G401 (cell line): ENCODE measurements around the gene ADAM8. TPM values are rescaled to one million over a fixed set of nuclear protein-coding genes. Genes with fewer than 3 reads are reported as not detected.
"Not testable (repeated sequence)": the region's sequence is repeated elsewhere in the genome, so short reads cannot be mapped to it uniquely, and the experiment has no call there.

Source experiments
- DNase-seq: peaks from one replicate; pipeline ENCODE4 v3.0.0-alpha.2; 2015; ENCODE audit warnings: low spot score
- in situ Hi-C: cut with HindIII; loops from 2 replicates; pipeline ENCODE4 v1.10.0; 2016; ENCODE audit warnings: low sequenced_read_pairs, mixed read lengths
- total RNA-seq: library from RNA; depleted of rRNA; stranded (reverse); fragments of >200 nt; shearing (Covaris generic); gene quantifications from 2 replicates; pipeline ENCODE4 v1.2.3, GENCODE V29; 2014

The ADAM8 gene
- total RNA-seq, 1 experiment from 2014 or later = 0.68 TPM

GRCh38 chr10:133241501-133242205, 35.0 kb downstream of the ADAM8 start:
- no peak for DNase-seq
- in situ Hi-C loops = no loop called here

DNA sequence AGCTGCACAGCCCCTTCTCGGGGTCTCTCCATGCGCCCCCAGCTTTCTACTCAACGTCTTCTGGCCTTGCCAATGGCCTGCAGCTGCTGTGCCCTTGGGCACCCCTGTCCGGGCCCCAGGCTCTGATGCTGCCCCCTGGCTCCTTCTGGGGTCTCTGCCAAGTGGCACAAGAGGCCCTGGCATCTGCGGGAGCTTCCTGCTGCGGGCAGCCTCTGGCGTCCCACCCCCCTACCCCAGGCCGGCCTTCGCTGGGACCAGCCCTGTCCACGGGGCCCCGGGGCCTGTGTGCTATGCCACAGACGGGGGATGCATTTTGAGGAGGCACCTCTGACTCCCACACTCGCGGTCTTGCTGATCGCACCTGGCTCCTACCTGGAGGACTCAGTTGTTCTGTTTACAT, 36.7 kb downstream of the ADAM8 start:
- DNase-seq = no peak
- in situ Hi-C loops = no loop called here

DNA sequence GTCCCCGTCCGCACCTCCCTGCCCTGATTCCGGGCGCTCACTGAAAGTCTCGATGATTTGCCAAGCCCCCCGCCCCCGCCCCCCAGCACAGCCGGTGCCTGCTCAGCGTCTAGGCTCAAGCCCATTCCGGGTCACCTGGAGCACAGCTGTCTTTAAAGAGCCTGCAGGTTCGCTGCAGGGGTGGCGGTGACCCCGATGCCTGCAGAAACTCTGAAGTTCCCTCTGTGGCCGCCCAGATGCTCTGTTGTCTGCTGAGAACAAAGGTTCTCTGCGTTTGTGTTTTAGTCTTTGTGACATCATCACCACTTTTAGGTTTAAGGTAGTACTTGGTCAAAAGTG, 38.2 kb downstream of the ADAM8 start:
- DNase-seq = no peak
- in situ Hi-C loops = no loop called here

- in situ Hi-C loops = no loop called here
- no peak for DNase-seq
These were observed 38.8 kb downstream of the ADAM8 start, which contains the start of gene VENTX for GRCh38 chr10:133237588-133238465. VENTX (plus strand) TSS chr10:133237855; CDS start chr10:133237915, 60 bp downstream.

DNA sequence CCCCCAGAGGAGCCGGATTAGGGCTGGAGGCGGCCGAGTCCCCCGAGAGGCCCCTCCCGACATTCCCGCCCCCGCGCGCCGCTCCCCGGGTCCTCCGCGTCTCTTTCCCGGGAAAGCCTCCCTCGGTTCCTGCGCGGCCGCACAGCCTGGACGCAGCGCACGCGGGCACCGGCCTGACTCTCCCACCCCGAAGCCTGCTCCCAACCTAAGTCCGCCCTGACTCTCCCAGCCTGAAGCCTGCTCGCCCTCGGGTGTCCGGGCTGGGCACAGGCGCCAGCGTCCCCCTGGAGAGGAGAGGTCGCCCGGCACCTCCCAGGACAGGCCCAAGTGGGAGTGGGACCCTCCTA, 39.5 kb downstream of the ADAM8 start:
- no peak for DNase-seq
- in situ Hi-C loops = no loop called here

- in situ Hi-C loops = no loop called here
- DNase-seq = no peak
These were observed 40.0 kb downstream of the ADAM8 start for GRCh38 chr10:133236401-133237240.

GRCh38 chr10:133235932-133236331, 40.7 kb downstream of the ADAM8 start:
- no peak for DNase-seq
- in situ Hi-C loops = no loop called here

GRCh38 chr10:133235265-133235855, 41.3 kb downstream of the ADAM8 start:
- in situ Hi-C loops = no loop called here
- no peak for DNase-seq

- in situ Hi-C loops = not testable (repeated sequence)
These were observed 41.9 kb downstream of the ADAM8 start for GRCh38 chr10:133234796-133235195.

DNA sequence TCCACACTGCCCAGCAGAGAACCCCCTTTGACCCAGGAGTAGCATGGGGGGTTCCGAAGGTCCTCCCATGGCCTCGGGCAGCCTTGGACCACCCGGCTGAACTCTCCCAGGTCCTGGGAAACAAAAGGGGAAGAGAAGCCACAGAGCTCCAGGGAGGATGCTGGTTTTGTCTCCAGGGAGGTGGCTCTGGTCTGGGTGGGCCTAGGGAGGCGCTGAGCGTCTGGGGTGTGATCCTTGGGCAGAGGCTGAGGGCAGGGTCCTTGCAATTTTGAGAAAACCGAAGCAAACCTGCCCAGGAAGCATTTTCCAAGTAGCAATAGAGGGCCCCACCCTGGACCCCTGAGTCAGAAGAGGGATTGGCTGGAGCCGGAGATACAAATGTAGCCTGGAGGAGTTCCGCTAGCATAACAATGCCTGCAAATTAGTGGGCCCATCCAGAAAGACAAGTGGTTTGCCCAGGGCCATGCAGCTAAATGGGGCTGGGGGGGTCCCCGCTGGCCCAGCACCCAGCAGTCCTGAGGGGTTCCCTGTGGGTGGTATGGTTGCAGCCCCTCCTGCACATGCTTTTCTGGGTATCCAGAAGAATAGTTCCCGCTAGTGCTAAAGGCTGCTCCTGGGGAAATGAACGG, 44.6 kb downstream of the ADAM8 start:
- in situ Hi-C loops = no loop called here
- DNase-seq = no peak

More at GRCh38 chr10:133234796-133235195, 41.9 kb downstream of the ADAM8 start:
- DNase-seq = not testable (repeated sequence)

DNA sequence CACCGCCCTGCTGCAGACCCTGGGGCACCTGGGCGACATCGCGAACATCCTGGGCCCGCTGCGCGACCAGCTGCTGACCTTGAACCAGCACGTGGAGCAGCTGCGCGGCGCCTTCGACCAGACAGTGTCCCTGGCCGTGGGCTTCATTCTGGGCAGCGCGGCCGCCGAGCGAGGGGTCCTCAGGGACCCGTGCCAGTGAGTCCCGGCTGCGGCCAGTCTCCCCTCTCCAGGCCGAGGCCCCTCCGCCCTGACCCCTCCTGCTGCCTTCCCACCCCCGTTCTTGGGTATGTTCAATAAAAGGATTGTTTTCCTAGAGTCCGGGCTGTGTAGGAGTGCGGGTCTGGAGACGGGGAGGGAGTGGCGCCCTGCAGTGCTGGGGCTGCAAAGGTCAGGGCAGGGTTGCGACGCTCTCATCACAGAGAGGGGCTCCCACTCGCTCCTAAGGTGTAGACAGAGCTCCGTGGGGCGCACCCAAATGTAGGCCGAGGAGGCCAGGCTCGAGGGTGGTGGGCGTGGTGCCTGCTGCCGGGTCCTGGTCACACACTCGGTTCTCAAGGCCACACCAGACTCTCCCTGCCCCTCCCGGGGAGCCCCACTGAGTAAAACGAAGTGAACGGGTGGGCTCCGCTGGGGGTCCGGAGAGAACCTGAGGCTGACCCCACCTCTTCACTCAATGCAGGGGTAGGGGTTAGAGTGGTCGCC, 45.3 kb downstream of the ADAM8 start:
- in situ Hi-C loops = no loop called here
- no peak for DNase-seq

DNA sequence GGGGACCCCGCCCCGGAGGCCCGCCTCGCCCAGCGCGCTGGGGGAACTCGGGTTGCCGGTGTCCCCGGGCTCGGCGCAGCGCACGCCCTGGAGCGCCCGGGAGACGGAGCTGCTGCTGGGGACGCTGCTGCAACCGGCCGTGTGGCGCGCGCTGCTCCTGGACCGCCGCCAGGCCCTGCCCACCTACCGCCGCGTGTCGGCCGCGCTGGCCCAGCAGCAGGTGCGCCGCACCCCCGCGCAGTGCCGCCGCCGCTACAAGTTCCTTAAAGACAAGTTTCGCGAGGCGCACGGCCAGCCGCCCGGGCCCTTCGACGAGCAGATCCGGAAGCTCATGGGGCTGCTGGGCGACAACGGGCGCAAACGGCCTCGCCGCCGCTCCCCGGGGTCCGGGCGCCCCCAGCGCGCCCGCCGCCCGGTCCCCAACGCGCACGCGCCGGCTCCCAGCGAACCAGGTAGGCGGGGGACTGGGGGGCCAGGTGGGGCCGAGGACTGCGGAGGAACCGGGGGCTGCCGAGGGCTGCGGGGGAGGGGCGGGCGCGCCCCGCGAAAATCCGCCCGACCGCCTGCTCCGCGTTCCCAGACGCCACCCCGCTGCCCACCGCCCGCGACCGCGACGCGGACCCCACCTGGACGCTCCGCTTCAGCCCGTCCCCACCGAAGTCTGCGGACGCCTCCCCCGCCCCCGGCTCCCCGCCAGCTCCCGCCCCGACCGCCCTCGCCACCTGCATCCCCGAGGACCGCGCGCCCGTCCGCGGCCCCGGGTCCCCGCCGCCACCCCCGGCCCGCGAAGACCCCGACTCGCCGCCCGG, 46.1 kb downstream of the ADAM8 start:
- no peak for DNase-seq
- in situ Hi-C loops = no loop called here

DNA sequence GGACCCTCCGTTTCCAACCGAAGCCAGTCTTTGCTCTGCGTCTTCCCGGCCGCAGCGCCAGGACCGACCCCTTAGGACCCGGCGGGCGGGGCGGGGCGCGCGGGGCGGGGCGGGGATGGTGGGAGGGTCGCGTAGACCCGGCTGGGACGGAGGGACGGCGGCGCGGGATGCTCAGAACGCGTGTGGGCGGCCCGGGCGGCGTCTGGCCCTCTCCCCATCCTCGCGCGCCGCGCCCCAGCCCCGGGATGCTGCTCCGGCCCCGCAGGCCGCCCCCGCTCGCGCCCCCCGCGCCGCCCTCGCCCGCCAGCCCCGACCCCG, 46.7 kb downstream of the ADAM8 start, which contains the start of gene UTF1:
UTF1 (plus strand) TSS at position 174 of the 318 bp plus-strand sequence; CDS start at position 246, 72 bp downstream.
- no peak for DNase-seq
- in situ Hi-C loops = no loop called here

- no peak for DNase-seq
- in situ Hi-C loops = no loop called here
These were observed 47.2 kb downstream of the ADAM8 start for GRCh38 chr10:133229265-133230043.

DNA sequence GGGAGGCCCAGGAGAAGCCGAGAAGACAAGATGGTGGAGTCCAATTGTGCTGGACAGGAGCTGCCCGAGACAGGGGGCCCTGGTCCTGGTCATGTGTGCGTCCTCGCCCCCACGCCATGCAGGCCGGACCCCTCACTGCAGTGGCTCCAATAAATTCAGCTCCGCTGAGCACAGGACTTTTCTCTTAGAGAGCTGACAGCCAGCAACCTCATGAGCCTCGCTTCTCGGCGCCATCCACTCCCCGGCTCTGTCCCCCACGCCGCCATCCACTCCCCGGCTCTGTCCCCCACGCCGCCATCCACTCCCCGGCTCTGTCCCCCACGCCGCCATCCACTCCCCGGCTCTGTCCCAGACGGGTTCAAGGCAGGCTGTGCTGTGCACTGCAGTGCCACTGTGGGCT, 49.4 kb downstream of the ADAM8 start:
- in situ Hi-C loops = no loop called here
- no peak for DNase-seq

DNA sequence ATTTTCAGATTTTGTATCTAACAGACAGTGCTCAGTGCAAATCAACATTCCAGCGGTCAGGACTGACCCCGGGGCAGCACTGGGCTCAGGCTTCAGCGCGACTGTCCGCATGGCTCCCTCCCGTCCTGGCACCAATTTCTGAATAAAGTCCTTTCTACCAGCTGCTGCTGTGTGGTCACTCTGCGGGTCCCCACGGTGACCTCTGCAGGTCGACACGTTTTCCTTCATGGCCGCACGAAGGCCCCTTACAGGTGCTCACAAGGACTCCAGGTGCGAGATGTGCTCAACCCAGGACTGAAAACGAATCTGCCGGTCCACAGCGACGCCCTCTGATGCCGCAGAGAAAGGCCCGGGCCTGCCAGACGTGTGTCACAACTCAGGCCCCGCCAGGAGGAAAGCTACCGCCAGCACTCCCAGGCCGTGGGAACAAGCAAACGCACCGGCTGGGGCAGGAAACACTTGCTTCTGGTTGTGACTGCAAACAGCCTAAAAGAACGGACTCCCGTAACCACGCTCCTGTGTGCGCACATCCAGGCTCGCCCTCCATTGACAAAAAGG, 50.3 kb downstream of the ADAM8 start:
- DNase-seq = no peak
- in situ Hi-C loops = no loop called here
